ENCODE data around the gene LMCD1.

DNA sequence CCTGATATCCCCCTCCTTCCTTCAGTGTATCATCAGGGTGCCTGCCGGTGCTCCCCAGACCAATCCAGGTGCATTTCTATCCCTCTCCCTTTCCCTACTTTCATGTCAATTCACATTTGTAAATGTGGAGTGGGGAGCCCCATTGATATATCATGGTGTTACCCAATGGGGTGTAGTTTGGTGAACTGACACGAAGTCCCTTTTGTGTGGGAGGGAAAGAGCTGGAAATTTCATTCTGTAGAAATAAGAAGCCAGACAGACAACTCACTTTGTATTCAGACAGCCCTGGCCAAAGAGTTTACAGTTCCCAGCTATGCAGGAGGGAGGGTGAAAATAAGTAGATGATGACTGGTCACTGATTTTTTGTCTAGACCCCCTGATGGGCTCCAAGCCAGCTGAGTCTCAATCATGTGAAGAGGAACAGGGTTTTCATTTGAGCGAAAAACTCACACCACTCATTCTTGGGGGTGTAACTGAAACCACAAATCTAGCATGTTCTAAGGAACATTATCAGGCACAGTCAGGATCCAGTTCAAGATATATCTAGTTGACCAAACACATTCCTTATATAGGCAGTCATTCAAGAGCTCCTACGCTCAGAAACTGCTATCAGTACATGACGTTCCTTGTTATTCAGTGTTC is 58.9 kb downstream of the LMCD1 start:
- no peak for TF ChIP-seq EP300 (IDR thresholded peaks at IDR 0.05; ENCODE audit: borderline replicate concordance)
- TF ChIP-seq, protein P1, sequence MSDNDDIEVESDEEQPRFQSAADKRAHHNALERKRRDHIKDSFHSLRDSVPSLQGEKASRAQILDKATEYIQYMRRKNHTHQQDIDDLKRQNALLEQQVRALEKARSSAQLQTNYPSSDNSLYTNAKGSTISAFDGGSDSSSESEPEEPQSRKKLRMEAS (IDR thresholded peaks at IDR 0.05), result no peak
- no peak for TF ChIP-seq FOXM1 (IDR thresholded peaks at IDR 0.05; ENCODE audit: borderline replicate concordance, low read depth)
- no peak for TF ChIP-seq YY1 (IDR thresholded peaks at IDR 0.05; ENCODE audit: low read depth)
- no peak for TF ChIP-seq TAF1 (IDR thresholded peaks at IDR 0.05; ENCODE audit: low read depth)
- TF ChIP-seq EGR1 (IDR thresholded peaks at IDR 0.05), result no peak
- TF ChIP-seq, protein P2, sequence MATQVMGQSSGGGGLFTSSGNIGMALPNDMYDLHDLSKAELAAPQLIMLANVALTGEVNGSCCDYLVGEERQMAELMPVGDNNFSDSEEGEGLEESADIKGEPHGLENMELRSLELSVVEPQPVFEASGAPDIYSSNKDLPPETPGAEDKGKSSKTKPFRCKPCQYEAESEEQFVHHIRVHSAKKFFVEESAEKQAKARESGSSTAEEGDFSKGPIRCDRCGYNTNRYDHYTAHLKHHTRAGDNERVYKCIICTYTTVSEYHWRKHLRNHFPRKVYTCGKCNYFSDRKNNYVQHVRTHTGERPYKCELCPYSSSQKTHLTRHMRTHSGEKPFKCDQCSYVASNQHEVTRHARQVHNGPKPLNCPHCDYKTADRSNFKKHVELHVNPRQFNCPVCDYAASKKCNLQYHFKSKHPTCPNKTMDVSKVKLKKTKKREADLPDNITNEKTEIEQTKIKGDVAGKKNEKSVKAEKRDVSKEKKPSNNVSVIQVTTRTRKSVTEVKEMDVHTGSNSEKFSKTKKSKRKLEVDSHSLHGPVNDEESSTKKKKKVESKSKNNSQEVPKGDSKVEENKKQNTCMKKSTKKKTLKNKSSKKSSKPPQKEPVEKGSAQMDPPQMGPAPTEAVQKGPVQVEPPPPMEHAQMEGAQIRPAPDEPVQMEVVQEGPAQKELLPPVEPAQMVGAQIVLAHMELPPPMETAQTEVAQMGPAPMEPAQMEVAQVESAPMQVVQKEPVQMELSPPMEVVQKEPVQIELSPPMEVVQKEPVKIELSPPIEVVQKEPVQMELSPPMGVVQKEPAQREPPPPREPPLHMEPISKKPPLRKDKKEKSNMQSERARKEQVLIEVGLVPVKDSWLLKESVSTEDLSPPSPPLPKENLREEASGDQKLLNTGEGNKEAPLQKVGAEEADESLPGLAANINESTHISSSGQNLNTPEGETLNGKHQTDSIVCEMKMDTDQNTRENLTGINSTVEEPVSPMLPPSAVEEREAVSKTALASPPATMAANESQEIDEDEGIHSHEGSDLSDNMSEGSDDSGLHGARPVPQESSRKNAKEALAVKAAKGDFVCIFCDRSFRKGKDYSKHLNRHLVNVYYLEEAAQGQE (IDR thresholded peaks at IDR 0.05; ENCODE audit: low read depth), result no peak
- TF ChIP-seq ZBTB7A (IDR thresholded peaks at IDR 0.05; ENCODE audit: low read depth), result no peak
- TF ChIP-seq CREB1 (IDR thresholded peaks at IDR 0.05; ENCODE audit: low read depth), result no peak
- no peak for TF ChIP-seq CEBPB (IDR thresholded peaks at IDR 0.05)
- no peak for TF ChIP-seq RAD21 (IDR thresholded peaks at IDR 0.05; ENCODE audit: low read depth)
- TF ChIP-seq TCF12 (IDR thresholded peaks at IDR 0.05; ENCODE audit: low read depth), result no peak

Data from Ishikawa (cell line).